HG02678 (cell line): ENCODE data around the gene PCSK2.

ENCODE experiments used
- ATAC-seq: cut with Tn5 transposase; IDR thresholded peaks from one replicate; pipeline ENCODE4 v1.9.1; 2021; ENCODE audit warnings: mild to moderate bottlenecking, moderate library complexity; ENCODE audit not compliant: unreplicated experiment

The PCSK2 gene

DNA sequence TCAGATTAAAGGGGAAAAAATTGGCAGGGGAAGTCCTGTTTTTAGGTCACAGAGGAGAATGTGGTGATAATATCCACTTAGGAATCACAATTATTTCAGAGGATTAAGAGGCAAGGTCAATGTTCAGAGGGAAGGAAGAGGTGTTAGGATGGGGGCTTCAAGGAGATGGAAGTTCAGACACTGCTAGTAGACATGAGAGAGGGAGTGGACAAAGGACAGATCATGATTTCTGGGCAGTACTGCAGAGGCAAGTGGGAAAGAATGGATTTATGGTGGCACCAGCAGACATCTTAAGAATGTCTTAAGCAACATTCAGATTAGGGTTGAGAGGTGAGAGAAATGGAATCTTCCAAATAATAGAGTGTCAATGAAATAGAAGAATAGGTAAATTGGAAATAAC is 9.9 kb downstream of the PCSK2 start:
- no peak for ATAC-seq

DNA sequence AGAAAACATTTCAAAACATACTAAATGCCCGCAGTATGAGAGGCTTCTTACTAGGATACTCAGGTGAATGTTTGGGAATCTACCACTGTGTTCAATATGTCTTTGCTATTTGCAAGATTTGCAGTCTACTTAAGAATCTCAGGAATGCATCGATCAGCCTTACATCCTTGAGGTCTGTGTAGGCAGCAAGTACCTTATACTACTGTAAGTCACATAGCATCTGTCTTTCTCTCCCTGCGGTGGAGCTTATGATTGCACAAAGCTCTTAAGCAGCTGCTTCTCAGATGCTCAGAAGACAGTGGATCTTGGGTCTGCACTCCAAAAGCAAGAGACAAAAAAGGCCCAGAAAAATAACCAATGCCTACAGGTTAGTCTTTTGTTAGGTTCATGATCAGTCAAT is 21.4 kb downstream of the PCSK2 start:
- no peak for ATAC-seq

DNA sequence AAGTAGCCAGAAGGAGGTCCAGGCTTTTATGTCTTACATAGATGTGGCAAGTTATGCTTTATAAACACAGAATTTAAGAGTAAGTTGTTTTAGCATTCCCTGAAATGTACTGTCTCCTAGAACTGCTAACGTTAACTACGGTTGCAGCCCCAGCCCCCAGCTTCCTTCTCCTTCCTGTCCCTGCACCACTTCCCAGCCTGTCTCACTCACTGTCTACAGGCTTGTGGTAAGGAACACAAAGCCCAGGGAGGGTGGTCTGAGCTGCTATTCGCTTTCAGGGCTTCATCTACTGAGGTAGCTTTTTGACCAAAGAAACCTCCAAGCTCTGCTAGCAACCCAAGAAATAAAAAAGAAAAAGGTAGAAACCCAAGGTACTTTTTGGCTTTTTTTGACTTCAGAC is 35.9 kb downstream of the PCSK2 start:
- ATAC-seq, result no peak

DNA sequence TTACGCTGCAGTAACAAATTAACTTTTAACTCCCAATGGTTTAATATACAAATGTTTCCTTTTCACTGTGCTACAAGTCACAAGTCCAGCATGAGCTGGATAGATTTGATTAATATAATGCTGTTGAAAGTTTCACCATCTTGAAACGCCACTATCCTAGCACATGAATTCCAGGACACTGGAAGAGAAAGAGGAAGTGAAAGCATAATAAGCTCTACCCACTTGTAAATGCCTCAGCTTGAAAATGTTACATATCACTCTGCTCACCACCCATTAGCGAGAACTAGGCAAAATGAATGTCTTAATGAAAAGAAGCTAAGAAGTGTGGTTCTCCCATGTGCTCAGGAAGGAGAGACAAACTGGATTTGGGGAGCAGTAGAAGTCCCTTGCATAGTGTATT is 46.9 kb downstream of the PCSK2 start:
- no peak for ATAC-seq

DNA sequence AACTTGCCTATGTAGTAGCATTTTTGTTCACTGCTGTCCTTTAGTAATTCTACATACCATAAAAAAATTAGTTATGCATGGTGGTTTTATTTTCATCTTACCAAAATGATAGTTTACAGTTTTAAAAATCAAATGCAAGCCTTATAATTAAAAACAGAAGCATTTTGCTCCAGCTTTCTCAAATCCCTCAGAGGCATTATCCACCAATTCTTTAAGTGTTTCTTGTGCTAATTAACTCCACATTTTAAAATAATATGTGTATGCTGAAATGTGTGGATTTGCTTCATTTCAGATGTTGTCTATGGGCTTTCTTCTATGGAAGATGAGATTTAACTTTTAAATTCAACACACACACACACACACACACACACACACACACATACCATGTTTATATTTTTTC is 49.3 kb downstream of the PCSK2 start:
- ATAC-seq, result no peak

DNA sequence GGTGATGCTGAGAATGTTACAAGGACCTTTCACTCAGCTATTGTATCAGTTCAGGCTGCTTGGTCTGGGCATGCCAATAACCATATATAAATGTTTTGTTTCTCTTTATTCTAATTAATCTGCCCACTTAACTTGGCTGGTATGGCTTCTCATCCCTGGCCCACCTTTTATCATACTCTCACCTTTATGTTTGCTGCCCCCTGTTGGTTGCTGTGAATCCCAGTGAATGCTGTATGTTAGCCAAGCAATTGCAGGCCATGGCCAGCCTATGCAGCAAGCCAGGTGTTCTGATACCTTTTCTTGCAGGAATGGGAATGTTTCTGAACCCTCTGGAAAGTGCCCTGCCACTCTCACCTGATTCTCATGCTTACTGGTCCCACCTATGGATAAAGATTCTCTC is 54.6 kb downstream of the PCSK2 start:
- no peak for ATAC-seq

DNA sequence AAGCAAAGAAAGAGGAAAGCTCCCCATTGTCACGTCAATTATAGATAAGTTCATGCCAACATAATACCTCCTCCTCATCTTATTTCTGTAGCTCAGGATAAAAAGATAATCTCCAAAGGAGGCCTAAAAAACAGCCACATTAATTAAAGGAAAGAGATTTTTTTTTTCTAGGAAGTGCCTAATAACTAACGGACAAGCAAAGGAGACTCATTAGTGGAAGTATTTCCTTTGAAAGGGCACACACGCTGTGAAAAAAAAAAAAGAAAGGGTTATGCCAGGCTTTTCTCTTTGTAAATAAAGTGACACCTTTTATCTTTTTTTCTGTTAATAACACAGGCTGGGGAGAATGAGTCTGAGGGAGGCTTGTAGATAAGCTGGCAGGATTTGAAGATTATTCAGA is 55.7 kb downstream of the PCSK2 start:
- no peak for ATAC-seq

DNA sequence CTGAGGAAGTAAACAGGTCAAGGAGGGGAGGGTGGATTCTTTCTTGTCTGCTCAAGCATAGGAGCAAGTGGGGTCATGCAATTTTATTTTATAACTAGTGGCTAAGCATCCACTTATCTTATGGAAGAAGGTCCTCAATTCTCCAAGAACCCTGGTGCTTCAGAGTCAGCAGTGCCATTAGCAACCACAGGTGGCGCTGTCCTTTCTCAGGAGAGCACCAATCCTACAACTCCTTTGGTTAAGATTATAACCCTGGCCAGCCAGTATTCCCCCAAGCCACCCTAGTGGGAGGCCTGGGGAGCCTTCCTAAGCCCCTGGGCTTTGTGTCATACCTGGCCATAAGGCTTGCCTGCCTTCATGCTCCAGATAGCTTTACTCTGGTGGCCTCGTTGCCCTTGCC is 60.7 kb downstream of the PCSK2 start:
- no peak for ATAC-seq

DNA sequence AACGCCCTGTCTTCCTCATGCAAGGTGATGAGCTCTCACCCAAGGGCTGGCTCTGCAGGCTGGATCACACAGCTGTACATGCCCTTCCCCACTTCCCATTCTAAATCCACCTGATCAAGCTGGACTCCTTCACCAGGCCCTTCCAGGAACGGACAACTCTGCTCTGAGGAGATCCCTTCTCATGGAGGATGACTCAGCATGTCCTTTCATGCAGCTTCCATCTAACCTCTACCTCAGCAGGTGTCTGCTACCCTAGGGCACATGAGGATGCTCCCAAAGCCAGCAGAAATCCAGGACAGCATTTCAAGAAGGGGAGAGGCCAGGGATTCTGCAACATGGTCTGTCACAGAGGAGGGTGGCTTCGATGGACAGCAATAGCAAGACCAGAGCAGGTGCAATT is 61.2 kb downstream of the PCSK2 start:
- ATAC-seq, result no peak

DNA sequence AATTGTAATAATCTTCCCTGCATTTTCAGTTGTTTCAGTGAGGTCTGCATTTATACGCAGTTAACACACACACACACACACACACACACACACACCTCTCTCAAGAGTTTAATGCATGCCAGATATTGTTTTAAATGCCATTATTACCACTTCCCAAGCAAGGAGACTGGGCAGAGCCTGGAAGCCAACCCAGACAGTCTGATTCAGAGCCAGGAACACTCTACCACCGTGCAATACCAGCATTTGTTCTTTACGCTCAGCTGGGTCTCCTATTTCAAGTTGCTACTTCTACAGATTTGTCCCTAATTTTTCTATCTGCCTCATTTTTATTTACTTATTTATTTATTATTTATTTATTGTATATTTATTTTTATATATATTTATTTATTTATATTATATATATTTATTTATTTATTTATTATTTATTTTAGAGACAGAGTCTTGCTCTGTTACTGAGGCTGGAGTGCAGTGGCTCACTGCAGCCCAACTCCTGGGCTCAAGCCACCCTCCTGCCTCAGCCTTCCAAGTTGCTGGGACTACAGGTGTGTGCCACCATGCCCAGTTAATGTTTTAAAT is 68.4 kb downstream of the PCSK2 start:
- no peak for ATAC-seq

DNA sequence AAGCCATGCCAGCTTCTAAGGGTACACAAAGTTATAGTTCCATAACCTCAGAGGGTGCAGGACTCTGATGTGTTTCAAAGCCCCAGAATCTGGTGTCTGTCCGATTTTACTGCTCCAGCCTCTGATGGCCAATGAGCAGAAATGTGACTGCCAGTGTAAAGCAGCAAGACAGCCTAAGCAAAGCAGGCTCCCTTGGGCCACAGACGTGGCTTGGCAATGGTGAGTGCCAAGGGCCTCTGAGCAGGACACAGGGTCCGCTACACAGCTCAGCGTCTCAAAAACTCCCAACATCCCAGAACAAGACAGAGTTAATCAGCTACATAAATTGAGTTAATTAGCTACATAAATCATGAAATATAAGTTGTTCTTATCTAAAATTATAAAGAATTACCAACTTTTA is 69.2 kb downstream of the PCSK2 start:
- no peak for ATAC-seq

DNA sequence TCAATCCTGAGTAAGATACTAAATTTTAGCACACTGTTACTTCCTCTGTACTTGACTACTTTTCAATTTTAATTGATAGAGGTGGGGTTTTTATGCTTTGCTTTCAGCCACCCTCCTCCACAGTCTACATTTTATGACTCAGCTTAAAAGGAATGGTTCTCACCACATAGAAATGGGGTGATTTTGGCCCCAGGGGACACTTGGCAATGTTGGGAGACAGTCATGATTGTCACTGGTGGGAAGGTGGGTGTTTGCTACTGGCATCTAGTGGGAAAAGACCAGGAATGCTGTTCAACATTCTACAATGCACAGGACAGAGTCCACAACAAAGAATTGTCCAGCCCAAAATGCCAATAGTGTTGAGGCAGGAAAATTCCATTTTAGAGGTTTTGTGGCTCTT is 71.3 kb downstream of the PCSK2 start:
- ATAC-seq, result no peak

DNA sequence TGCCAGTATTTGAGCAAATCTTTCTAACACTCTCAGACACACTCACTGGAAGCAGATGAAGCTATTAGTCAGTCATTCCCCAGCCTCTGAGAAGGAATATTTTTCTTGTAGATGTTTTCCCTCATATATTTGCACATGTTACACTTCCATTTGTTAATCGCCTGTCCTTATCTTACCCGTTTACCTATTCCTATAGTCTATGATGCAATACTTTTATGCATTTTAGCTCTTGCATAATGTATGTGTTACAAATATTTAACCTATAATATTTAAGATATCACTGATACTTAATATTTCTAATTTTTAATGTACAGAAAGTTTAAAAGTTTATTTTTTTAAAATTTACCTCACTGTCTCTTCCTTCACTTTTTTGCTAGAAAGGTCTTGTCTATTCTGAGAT is 71.9 kb downstream of the PCSK2 start:
- ATAC-seq, result no peak

DNA sequence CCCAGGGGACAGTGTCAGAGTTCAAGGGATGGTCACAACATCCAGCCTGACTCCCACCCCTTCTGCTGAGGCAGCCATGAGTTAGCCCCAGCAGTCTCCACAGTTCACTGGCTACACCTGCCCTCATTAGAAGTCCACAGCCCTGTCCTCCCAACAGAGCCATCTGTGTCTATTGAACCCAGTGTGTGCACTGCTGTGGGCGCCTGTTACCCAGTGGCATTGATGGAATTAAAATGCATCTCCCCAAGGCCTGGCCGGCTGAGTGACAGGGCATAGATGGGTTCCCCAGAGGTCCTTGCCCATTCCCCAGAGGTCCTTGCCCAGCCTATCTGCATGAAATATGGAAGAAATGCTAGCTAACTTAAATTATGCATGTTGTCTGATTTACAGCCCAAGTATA is 73.3 kb downstream of the PCSK2 start:
- ATAC-seq, result no peak

DNA sequence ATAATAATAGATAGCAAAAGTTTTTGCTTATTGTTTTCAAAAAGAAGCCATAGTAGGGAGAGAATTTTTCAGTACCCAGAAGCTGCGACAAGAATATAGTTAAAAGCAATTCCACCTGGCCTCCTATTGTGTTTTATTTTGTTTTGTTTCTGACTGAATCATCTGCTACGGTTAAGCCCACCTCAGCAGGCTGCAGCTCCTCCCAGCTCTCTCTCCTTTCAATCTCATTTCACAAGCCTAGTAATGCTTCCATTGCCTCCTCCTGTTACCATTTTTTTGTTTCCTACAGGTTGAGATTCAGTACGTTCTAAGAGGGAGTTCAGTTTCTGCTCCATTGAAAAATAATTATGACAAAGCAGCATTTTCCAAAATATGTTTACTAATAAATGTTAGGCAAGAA is 77.9 kb downstream of the PCSK2 start:
- no peak for ATAC-seq

DNA sequence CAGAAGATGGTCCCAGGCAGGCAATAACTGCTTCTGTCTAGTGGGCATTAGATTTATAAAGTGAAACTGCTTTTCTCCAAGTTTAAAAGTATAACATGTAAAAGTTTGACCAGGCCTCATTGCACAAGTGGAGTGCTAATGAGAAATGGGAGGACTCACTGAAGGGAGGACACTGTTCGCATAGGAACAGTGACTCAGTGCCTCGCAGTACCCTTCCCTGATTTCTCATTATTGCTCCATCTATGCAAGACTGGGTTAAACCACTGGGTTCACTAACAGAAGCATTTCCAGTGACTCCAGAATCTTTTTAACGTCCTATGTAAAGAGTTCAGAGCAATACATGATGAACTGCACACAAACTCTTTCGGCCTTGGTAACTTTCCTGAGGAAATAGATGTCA is 79.6 kb downstream of the PCSK2 start:
- no peak for ATAC-seq

DNA sequence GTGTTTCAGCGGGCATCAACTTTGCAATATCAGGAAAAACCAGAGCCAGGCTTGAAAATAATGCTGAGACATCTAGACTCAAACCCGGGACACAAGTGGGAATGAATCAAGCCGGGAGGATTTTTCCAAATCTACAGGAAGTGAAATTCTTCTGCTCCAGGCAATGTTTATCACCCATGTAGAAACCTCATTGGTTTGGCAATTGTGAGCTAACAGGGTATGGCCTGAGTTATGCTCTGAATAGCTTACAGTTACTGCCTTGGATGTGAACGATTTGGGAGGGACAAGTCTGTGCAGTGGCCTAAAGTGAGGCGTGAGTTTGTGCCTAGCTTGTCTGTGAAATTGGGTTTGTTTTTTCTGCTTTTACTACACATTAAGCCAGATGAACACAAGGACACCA is 87.4 kb downstream of the PCSK2 start:
- no peak for ATAC-seq

DNA sequence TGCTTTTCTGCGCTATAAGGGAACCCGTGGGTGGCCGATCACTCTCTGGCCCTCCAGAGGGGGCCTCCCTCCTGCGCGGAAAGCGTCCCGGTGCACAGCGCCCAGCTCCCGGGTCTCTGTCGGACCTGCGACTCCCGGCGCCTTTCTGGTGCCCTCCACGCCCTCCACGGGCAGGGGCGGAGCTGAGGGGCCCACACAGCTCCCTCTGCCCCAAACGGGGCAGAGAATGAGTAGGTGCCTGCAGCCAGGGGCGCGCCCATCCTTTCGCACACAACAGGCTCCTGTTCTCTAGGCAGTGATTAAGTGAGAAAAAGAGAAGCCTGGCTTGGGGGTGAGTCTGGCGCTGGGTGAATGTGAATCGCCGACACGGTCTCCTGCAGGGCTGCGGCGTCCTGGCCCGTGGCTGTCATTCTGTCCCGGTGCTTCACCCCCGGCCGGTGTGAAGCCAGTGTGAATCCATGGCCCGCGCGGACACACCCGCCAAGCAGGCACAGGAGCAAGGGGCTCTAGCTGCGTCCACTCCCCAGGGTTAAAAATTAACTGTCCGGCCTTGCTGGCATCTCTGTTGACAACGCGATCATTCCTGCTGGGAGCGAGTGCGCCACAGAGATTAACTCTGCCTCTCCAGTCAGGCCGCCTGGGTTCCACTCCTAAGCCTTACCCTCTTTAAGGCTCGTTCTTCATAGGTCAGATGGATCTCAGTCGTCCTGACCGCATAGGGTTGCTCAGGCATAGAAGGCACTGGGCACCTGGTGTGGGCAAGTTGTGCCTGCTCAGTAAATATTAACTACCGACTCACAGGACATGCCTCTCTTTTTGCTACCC is 88.8 kb downstream of the PCSK2 start:
- ATAC-seq, result no peak

DNA sequence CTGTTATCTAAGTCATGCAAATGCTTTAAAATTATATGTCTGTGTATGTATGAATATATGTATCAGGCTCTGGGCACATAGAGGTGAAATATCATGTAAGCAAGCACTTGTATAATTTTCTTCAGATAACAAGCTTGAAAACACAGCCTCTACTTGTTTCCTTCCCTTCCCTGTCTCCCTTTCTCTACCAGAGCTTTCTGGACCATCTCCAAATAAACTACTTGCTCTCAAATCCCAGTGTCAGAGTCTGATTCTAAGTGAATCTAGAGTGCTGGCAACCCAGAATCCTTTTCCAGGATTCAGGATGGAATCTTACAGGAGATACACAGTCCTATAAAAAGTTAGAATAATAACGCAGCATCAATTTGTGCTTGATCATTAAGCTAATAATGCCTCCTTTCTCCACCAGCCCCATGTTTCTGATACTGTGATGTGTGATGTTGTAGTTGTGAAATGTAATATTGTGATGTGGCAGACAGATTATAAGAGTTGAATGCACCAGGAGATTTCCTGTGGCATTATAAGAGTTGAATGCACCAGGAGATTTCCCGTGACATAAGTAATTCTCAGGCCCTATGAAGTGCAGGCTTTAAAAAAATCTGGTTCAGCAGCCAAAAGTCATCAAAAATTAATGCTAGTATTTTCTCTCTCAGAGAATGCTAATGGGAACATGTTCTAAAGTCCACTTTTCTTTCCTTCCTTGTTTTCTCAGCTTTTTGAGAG is 89.6 kb downstream of the PCSK2 start:
- ATAC-seq, result no peak

DNA sequence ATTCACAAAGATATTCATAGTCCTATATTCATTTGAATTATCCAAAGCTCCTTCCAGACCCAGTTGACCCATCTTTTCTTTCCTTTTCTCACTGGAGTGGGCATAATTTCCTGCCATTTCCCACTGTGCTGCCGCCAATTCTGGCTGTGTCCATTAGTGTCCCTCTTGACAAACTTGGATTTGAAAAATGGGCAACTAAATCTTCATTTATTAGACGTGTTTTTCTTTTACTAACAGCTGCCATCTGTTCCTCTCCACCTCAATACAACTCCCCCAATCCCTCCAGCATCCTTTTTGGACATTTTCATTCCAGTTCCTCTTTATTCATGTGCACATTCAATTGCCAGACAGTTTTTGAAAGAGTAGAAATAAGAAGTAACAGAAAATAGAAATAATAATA is 90.5 kb downstream of the PCSK2 start:
- no peak for ATAC-seq

DNA sequence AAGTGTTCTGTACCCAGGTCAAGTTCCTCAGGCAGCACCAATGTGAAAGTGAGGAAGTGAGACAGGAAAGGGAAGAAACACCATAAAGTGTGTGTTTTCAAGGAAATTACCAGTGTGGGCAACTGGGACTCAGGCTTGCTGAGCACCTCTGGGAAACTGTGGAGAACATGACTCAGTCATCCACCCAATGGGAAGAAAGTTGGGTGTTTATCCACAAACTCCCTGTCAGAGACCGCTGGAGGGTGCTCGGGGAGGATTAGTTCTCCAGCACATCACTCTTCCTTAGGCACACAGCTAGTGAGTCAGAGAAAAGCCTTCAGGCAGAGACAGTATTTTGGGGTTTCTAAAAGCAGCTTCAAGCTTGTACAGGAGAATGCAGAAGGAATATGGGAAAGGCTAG is 93.6 kb downstream of the PCSK2 start:
- no peak for ATAC-seq

DNA sequence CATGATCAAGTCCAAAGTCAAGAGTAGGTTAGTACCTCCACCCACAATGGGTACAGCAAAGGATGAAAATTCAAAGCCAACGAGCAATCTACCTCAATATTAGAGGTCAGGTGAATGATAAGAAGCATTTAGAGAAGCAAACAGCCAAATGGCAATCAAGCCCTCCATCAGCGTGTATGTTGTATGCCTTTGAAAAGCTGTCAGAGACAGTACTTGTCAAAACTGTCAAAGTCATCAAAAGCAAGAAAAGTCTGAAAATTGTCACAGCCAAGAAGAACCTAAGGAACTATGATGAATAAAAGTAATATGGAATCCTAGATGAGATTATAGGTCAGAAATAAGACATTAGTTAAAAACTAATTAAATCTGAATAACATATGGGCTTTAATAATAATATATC is 99.3 kb downstream of the PCSK2 start:
- ATAC-seq, result no peak
